Stimulated activated CD4-positive, alpha-beta T cell treated with anti-CD3 and anti-CD28 coated beads, Interleukin-1b, Interleukin-23, amount 100 ng/mL, for 1 hour (primary cell): ENCODE results near the gene IL17RA.
"Not testable (repeated sequence)": the region's sequence is repeated elsewhere in the genome, so short reads cannot be mapped to it uniquely, and the experiment has no call there.

Experiments used
- DNase-seq, 2 donors: peaks; one replicate each; pipeline ENCODE4 v3.0.0-alpha.2; 2020; ENCODE audit warnings: low read depth in 2 of 2

Gene IL17RA

GRCh38 chr22:17119481-17120202, 34.8 kb downstream of the IL17RA start:
- DNase-seq: no peak

DNA sequence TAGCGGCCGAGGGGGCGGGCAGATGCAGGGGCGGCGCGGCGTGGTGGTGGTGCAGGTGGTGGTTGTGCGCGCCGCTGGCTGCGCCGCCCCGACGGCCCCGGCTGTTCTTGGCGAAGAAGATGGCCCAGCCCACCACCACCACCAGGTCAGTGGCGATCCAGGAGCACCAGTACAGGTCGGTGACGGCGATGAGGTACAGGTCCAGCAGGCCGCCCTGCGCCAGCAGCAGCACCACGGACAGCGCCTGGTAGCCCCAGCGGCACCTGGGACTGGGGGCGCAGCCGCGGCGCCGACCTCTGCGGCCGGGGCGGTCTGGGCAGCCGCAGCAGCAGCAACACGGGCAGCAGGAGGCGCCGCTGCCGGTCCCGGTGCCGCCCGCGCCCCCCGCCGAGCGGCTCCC, 35.5 kb downstream of the IL17RA start:
- DNase-seq: peak; percentile 17 to 27

DNA sequence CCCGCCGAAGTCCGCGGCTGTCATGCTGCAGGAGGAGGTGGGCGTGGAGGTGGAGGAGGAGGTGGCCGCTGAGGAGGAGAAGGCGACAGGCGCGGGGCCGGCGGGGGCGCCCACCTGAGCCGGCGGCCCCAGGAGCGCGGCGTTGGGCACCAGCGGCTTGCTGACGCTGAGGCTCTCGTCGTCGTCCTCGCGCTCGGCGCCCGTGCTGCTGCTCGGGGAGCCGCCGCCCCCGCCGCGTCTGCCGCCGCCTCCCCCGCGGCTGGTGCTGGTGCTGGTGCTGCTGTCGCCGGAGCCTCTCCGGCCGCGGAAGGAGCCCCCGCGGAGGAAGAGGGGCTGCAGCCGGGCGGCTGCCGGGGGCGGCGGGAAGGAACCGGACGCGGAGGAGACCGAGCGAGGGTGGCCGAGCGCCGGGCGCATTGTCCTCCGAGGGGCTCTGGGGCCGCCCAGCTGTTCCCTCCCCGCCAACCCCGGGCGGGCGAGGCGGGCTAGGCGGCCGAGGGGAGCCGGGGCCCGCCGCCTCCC, 36.0 kb downstream of the IL17RA start:
- no peak for DNase-seq

DNA sequence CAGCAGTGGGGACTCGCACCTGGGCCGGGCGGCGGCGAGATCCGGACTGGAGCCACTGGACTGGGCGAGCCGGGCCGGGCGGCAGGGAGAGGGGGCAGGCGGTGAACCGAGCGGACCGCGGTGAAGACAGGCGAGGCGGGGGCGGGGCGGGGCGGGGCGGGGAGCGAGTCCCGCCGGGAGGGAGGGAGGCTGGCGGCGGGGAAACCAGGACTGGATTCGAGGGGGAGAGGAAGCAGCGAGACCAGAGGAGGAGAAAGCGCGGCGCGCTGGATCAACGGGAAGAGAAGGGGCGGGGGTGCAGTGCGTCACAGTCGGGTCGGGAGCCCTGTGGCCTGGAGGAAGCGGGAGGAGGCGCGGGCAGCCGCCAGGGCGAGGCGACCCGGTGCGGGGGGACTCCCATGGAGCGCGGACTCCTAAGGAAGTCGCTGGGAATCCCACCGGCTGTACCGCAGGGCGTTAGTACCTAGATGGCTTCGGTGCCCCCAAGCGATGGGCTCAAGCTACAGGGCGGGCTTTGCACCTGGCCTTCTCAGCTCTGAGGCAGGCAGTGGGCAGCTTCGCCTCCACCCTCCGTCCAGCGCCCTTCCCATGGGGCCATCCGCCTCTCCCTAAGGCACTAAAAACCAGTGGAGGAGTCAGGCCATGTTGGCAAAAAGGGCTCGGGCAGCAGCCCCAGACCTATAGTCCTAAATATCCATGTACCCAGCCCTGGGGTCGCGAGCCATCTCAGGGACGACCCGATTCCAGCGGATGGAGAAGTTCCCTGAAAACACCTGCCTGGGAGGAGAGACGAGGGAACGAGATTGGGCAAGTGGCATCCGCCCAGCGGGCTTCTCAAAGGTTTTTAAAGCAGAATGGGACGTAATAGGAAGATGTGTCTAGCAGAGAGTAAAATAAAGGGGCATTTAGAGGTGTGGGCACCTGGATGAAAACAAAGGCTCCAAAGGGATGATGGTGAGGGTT, 36.7 kb downstream of the IL17RA start, which contains the start of gene TMEM121B:
TMEM121B (minus strand) TSS at position 128 of the 963 bp plus-strand sequence. CDS start 233 bp downstream, outside the sequence.
- DNase-seq: no peak

DNA sequence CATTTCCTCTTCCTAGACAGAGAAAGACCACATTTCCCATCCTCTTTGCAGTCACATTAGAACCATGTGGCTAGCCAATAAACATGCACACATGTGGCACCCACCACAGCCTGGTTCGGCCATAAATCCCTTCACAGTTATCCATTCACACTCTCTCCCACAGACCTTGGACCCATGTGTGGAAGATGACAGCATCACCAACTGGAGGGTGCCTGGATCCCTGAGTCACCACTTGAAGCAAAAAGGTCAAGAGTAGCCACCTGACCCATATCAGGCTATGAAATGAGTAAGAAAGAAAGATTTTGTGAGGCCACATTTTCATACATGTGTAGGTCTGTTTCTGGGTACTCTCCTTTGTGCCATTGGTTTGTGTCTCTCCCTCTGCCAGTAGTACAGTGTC, 45.4 kb downstream of the IL17RA start:
- DNase-seq: no peak

DNA sequence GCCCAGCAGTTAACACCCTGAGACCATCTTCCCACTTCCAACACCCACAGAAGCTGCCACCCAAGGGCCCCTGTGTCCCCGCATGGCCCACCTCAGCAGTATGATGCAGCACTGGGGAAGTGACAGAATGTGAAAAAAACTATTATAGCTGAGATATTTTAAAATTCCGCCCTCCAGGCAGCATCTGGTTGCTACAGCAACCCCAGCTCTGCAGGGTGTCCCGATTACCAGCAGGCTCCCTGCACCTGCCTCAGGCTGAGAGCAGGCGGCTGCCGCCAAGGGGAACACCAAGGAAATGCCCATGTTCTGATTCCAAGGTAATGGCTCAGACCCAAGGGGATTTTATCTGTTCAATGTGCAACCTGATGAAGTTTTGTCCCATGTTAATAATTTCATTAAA, 46.9 kb downstream of the IL17RA start:
- no peak for DNase-seq

GRCh38 chr22:17132112-17132511, 47.3 kb downstream of the IL17RA start:
- DNase-seq: no peak

DNA sequence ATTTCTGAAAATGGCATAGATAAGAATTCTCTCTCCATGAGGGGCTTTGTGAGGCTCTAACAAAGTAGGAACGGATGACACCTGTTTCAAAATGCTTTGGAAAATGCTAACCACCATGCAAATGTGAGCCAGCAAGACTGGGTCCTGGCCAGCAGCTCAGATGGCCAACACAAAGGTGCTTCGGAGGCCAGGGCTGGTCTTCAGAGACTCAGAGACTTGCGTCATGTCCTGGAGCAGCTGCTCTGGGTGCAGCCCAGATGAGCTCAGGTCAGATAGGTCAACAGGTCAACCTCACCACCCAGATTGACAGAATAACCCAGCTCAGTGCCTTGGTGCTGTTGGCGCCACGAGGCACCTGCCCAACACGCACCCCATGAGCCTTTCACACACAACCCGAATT, 48.3 kb downstream of the IL17RA start:
- no peak for DNase-seq

DNA sequence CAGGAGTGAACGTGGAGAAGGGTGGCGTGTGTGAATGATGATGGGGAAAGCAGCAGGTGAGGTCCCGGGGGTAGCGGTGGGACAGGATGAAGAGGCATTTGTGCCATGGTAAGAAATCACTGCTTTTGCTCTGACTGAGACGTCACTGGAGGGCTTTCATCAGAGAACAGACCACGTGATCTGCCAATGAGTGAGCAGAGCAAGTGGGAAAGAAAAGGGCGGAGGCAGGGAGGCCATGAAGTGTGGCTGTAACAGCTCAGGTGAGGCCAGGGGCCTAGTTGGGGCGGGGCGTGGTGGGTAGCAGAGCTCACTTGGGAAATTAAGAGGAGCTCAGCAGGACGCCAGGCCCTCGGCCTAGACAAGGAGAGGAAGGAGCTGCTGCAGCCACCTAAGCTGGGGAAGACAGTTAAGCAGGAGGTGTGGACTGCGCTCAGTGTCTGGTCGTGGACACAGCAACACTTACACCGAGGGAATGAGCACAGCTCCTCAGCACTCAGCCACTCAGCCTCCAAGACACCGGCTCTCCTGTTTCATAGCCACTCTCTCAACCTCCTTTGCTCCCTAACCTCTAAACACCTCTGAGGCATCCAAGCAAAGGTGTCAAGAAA, 50.5 kb downstream of the IL17RA start:
- no peak for DNase-seq

DNA sequence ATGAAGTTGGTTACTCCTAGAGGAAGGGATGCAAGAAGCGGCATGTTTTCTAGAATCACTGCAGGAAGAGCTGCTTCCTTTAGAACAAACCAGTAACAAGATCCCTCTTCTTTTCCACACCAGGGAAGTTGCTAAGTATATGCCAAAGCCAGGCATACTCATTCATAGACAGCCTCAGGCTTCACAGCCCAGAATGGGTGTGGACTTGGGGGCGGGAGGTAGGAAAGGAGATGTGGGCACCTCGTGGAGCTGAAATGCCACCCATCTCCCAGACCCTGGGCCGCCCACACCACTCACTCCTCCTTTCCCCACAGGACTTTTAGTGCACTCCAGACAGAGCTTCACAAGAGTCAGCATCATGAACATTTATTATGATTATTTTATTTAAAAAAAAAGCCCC, 52.4 kb downstream of the IL17RA start:
- no peak for DNase-seq

DNA sequence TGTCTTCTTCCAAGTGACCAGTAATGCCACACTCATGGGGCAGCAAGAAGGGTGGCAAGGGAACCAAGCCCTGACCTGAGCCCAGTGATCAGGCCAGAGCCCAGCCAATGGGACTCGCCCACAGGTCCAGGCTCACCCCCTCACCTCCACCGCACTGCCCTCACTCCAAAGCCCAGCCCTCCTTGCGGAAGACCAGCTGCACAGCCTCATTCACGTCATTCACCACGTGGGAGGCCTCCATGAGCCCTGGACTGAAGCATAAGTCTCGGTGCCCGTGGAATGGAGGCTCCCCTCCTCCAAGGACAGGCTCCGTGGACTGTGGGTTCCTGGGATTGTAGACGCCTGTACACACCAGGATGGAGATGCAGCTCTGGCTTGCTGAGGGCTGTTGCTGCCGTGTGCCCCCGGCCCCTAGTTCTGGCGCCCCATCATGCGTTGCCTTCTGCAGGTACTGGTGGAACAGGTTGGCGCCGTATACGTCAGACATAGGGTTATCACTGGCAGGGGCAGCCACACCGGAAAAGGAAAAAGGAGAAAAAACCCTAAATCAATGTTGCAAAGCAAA, 53.1 kb downstream of the IL17RA start:
- DNase-seq: no peak

DNA sequence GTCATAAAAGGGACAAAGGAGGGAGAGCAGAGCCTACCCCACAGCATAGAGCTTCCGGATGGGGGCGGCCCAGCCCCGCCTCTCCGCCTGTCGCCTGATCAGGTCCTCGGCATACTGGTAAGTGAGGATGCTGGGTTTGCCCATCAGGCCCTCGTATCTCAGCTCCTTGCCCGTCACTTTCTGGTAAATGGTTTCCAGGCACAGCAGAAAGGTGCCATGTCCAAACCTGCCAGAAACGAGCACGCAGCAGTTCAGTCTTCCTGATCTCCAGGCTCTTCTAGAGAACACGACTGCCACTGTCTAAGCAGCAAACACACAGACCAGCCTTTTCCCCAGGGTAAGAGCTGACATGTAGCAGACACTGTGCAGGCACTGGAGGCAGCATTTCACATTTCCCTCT, 53.7 kb downstream of the IL17RA start:
- no peak for DNase-seq

DNA sequence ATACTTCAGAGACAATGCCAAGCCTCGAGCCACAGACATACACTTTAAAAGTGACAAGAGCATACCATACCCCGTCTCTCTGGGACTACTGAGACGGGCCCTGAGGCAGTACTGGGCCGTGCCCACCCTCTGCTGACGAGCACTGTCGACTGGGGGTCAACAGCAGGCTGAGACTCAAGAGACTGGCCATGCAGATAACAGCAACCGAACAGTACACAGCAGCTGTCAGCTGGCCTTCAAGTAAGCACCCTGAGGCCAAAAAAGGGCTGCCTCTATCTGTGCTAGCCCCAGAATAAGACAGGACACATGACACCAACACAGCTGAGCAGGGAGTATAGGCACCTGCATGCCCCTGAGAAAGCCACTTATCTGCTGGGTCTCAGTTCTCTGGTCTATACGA, 55.2 kb downstream of the IL17RA start:
- no peak for DNase-seq

DNA sequence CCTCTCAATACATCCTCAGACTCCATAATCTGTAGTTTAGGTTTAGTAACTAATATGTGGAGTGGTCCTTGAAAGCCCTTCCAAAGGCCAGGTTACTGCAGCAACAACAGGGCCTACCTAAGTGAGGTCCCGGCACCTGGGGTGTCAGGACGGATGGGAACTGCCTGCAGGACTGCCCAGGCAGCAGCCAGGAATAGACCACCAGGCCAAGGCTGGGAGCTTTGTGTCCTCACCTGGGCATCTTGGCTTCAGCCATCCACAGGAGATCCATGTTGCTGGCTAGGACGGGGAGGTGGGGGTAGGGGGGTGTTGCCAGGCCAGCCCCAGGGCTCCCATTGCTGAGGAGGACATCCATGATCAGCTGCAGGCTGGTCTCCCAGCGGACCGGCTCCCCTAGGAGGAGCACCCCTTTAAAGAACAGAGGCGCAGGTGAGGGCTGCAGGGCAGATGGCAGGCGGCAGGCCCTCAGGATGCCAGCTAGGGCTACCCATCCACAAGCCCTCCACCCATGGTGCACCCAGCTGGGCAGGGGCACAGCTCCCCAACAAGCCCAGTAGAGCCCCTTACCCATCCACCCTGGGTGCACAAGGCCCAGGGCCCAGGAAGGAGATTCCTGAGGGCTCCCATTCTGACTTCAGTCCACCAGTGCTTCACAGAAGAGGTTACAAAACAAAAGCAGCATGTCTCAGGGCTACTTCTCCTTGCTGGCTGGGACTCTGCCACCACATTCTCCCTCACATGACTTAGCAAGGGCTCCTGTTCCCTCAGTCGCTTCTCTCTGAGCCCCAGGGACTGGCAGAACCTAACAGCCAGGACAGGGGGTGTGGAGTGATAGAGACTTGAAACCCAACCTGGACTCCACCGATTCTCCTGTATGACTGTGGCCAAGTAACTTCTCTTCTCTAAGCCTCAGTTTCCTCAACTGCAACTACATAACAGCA, 56.3 kb downstream of the IL17RA start:
- no peak for DNase-seq

DNA sequence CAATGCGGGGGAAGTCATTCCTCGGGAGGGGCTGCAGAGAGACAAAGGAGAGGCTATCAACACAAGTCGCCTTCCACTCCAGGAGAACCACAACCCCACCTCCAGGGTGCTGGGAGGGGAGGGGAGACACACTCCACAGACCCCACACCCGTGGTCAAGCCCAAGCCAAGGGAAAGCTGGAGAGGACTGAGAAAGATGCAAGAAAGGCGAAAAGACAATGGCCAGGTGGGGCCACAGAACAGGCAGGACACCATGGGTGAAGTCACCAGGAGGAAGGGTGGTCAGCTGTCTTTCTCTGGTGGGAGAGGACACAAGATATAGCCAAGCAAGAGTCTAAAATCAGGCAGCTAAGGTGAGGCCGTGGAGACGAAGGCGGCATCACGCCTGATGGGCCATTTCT, 58.3 kb downstream of the IL17RA start:
- no peak for DNase-seq

- DNase-seq: no peak
These were observed 59.0 kb downstream of the IL17RA start for GRCh38 chr22:17143826-17144225.

DNA sequence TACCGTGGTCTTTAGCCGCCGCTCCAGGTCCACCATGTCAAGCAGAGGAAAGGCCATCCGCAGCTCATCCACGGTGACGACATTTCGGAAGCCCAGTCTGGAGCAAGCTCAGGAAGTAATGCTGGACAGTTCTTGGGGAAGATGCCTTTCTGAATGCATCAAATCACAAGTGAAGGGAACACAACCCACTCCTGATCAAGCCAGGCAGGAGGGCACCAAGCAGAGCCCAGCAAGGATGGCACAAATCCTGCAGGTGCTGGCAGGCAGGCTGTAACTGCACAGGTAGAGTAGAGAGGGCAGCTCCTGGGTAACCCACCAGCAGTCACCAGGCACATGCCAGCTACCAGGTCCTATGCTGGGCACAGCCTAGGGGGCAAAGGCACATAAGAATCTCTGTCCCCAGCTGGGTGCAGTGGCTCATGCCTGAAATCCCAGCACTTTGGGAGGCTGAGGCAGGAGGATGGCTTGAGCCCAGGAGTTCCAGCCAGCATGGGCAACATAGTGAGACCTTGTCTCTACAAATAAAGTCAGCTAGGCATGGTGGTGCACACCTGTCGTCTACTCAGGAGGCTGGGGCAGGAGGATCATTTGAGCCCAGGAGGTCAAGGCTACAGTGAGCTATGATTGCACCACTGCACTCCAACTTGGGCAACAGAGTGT, 60.4 kb downstream of the IL17RA start:
- no peak for DNase-seq

DNA sequence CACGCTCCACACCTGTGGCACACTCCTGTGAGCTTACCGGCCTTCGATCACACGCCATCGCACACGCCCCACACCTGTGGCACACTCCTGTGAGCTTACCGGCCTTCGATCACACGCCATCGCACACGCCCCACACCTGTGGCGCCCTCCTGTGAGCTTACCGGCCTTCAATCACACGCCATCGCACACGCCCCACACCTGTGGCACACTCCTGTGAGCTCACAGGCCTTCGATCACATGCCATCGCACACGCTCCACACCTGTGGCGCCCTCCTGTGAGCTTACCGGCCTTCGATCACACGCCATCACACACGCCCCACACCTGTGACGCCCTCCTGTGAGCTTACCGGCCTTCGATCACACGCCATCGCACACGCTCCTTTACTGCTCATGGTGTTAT, 62.7 kb downstream of the IL17RA start:
- DNase-seq: not testable (repeated sequence)

- DNase-seq: no peak
These were observed 64.4 kb downstream of the IL17RA start for GRCh38 chr22:17149076-17149815.
